ENCODE results near the gene CUX1. TPM values are rescaled to one million over a fixed set of nuclear protein-coding genes. Genes with fewer than 3 reads are reported as not detected.
A peak's percentile ranks its signal among the peaks of the same experiment; 100 is the strongest.

Gene CUX1
- total and polyA plus RNA-seq, 2 of the 13 experiments (the other 11 are each of a cell fraction or from before 2014, with no cell fraction given): 13.7 to 14.9 TPM

DNA sequence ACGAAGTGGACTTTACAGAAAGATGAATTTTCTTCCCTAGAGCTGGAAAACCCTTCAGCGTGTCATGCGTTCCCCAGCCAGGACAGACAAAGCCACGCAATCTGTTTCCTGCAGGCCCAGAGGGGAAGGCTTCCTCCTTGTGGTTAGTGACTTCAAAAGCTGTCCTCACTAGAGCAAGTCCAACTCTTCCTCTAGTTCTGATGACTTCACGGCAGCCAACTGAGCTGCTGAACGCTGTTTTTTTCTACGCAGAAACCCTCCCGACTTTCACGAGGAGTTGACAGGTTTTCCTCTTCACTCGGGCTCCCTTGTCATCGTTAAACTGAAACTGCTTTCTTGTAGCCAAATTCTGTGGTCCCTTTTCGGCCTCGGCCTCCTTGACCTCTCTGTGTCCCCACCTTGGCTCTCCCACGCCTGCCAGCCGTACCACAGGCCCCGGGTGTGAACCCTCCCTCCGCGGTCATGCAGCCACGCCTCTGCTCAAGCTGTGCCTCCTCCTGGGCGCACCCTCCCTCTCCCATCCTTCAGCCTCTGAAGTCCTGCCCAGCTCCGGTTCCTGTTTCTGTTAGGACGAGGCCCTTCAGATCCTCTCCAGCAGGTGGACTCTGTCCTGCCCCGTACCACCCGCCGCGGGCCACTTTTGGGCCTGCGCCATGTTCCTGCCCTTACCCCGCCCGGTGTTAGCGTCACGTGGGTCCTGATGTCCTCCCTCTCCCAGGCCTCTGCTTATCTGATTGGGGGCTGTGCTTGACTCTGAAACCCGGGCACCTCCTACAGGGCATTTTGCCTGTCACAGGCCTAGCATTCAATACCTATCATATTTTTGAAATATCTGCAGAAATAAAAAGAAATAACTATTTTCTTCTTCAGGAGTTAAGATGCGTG, 39.3 kb downstream of the CUX1 start (continued):
- TF ChIP-seq, protein P1, sequence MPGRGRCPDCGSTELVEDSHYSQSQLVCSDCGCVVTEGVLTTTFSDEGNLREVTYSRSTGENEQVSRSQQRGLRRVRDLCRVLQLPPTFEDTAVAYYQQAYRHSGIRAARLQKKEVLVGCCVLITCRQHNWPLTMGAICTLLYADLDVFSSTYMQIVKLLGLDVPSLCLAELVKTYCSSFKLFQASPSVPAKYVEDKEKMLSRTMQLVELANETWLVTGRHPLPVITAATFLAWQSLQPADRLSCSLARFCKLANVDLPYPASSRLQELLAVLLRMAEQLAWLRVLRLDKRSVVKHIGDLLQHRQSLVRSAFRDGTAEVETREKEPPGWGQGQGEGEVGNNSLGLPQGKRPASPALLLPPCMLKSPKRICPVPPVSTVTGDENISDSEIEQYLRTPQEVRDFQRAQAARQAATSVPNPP (CRISPR knock-in tag; IDR thresholded peaks at IDR 0.05): no peak
- TF ChIP-seq SP2 (CRISPR knock-in tag; IDR thresholded peaks at IDR 0.05) (0 out of 2 replicates have a peak, but pooled peaks have one; percentile 29), NCOA1 (CRISPR knock-in tag; IDR thresholded peaks at IDR 0.05) (no peak), ZNF703 (CRISPR knock-in tag; IDR thresholded peaks at IDR 0.05; ENCODE audit: borderline replicate concordance) (no peak), ZNF431 (CRISPR knock-in tag; IDR thresholded peaks at IDR 0.05; ENCODE audit: borderline replicate concordance, low read depth) (no peak; the same call in 1 of the 2 replicates), ZNF34 (CRISPR knock-in tag; IDR thresholded peaks at IDR 0.05; ENCODE audit: borderline replicate concordance) (no peak), PAWR (CRISPR knock-in tag; IDR thresholded peaks at IDR 0.05; ENCODE audit: borderline replicate concordance) (no peak), SMAD1 (CRISPR knock-in tag; IDR thresholded peaks at IDR 0.05; ENCODE audit: borderline replicate concordance, low read depth) (peak; percentile 31; the same call in 1 of the 2 replicates), ZSCAN31 (CRISPR knock-in tag; IDR thresholded peaks at IDR 0.05; ENCODE audit: low read depth) (no peak), IKZF1 (IDR thresholded peaks at IDR 0.05) (no peak), NFRKB (IDR thresholded peaks at IDR 0.05) (no peak), ARNT (IDR thresholded peaks at IDR 0.05) (no peak), ZNF274 (CRISPR knock-in tag; IDR thresholded peaks at IDR 0.05) (no peak), ZNF24 (IDR thresholded peaks at IDR 0.05) (no peak), ZNF136 (CRISPR knock-in tag; IDR thresholded peaks at IDR 0.05; ENCODE audit: low read depth) (0 out of 2 replicates have a peak, but pooled peaks have one; percentile 63), FOXO1 (CRISPR knock-in tag; IDR thresholded peaks at IDR 0.05) (no peak; the same call in 1 of the 2 replicates)
- TF ChIP-seq, protein P2, sequence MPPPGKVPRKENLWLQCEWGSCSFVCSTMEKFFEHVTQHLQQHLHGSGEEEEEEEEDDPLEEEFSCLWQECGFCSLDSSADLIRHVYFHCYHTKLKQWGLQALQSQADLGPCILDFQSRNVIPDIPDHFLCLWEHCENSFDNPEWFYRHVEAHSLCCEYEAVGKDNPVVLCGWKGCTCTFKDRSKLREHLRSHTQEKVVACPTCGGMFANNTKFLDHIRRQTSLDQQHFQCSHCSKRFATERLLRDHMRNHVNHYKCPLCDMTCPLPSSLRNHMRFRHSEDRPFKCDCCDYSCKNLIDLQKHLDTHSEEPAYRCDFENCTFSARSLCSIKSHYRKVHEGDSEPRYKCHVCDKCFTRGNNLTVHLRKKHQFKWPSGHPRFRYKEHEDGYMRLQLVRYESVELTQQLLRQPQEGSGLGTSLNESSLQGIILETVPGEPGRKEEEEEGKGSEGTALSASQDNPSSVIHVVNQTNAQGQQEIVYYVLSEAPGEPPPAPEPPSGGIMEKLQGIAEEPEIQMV (CRISPR knock-in tag; IDR thresholded peaks at IDR 0.05; ENCODE audit: low read depth): no peak; the same call in 1 of the 2 replicates
- TF ChIP-seq, protein P3, sequence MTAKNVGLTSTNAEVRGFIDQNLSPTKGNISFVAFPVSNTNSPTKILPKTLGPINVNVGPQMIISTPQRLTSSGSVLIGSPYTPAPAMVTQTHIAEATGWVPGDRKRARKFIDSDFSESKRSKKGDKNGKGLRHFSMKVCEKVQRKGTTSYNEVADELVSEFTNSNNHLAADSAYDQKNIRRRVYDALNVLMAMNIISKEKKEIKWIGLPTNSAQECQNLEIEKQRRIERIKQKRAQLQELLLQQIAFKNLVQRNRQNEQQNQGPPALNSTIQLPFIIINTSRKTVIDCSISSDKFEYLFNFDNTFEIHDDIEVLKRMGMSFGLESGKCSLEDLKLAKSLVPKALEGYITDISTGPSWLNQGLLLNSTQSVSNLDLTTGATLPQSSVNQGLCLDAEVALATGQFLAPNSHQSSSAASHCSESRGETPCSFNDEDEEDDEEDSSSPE (CRISPR knock-in tag; IDR thresholded peaks at IDR 0.05): peak; percentile 56; the same call in 1 of the 2 replicates
- TF ChIP-seq, protein P4, sequence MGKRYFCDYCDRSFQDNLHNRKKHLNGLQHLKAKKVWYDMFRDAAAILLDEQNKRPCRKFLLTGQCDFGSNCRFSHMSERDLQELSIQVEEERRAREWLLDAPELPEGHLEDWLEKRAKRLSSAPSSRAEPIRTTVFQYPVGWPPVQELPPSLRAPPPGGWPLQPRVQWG (CRISPR knock-in tag; IDR thresholded peaks at IDR 0.05; ENCODE audit: borderline replicate concordance, low read depth): no peak
